Heart right ventricle (tissue), 16 donors: ENCODE results near the gene NCKAP5. TPM values are rescaled to one million over a fixed set of nuclear protein-coding genes. Genes with fewer than 3 reads are reported as not detected.

Experiments used
- ATAC-seq, 8 donors: fragments of 200-7000 bp; cut with Tn5 transposase; one replicate each; pipeline ENCODE4 v1.9.1; 2020; ENCODE audit warnings: mild to moderate bottlenecking in 8 of 8, moderate library complexity in 8 of 8, moderate number of reproducible peaks in 1 of 8
- DNase-seq, 2 donors: peaks; one replicate each; pipeline ENCODE4 v3.0.0-alpha.2; 2020
- H3K27ac ChIP-seq, 10 donors: fragments of 200-600 bp; sonication (generic) in 2 of 10; one replicate each; pipeline versions ENCODE4 v1.5.0 to v1.8.0; 2020 to 2022; ENCODE audit warnings: mild to moderate bottlenecking in 3 of 10
- H3K27me3 ChIP-seq, 7 donors: fragments of 200-600 bp; one replicate each; pipeline ENCODE4 v1.8.0; 2021 to 2022; ENCODE audit warnings: mild to moderate bottlenecking in 2 of 7
- H3K36me3 ChIP-seq, 9 donors: fragments of 200-600 bp; sonication (generic) in 1 of 9; one replicate each; pipeline versions ENCODE4 v1.5.0 to v1.8.0; 2020 to 2022; ENCODE audit warnings: mild to moderate bottlenecking in 2 of 9
- H3K4me1 ChIP-seq, 9 donors: fragments of 200-600 bp; sonication (generic) in 1 of 9; one replicate each; pipeline versions ENCODE4 v1.5.0 to v1.8.0; 2020 to 2022; ENCODE audit warnings: mild to moderate bottlenecking in 4 of 9
- H3K4me3 ChIP-seq, 10 donors: fragments of 200-600 bp; sonication (generic) in 2 of 10; one replicate each; pipeline versions ENCODE4 v1.5.0 to v1.8.0; 2020 to 2022; ENCODE audit warnings: mild to moderate bottlenecking in 7 of 10, moderate library complexity in 2 of 10
- H3K9me3 ChIP-seq, 11 donors: fragments of 200-600 bp in 10 of 11; sonication (generic) in 2 of 11; one replicate each; pipeline versions ENCODE4 v1.5.0 to v1.8.0; 2013 to 2022; ENCODE audit warnings: mild to moderate bottlenecking in 2 of 11, control low read depth in 1 of 11, moderate library complexity in 1 of 11
- WGBS, 2 donors: extraction: QIAGEN DNeasy Blood & Tissue Kit; methylation state at CpG; one replicate each; pipeline ENCODE4 v1.1.7; 2013; ENCODE audit warnings: inconsistent platforms in 1 of 2; 5-methylcytosine and 5-hydroxymethylcytosine counted together
- intact Hi-C, 10 donors: fragments of 100-400 bp; cut with DNase I; formaldehyde crosslinking; loops; one replicate each; pipeline versions ENCODE4 v1.11.1 to v1.14.2; 2022
- polyA plus RNA-seq, 2 donors: library from polyadenylated mRNA; stranded (reverse); fragments of 200-250 nt; gene quantifications; one replicate each; pipeline ENCODE4 v1.2.3, GENCODE V29; 2013
- total RNA-seq, 10 donors: library from RNA; stranded (reverse); fragmentation: NEBNext Ultra II Directional in 3 of 10; extraction: Animal tissue kit (Norgen Biotek cat#: 25700) in 3 of 10; gene quantifications; one replicate each; pipeline versions ENCODE4 v1.2.1 to v1.2.4, GENCODE V29; 2021 to 2023
- TF ChIP-seq, protein P1 (sequence below), 9 donors: fragments of 200-600 bp; sonication (generic) in 2 of 9; IDR thresholded peaks; one replicate each; pipeline versions ENCODE4 v1.5.0 to v1.8.0; 2021 to 2022; ENCODE audit warnings: antibody characterized with exemption in 9 of 9, mild to moderate bottlenecking in 5 of 9, moderate library complexity in 1 of 9
- donor health status: Arrhythmogenic right ventricular cardiomyopathy.
- donor health status: ischemic (EF 13 %, LVEDD 7.1; RV severe dilation, severe dysfunction).
- donor health status: healthy with polysubstance abuse.
- donor health status: DM: no; HTN: yes; CAD: no.
- donor health status: DM: no; HTN: no; CAD: no.
- donor health status: ischemic (EF 25% LVEDD 6.9; RV normal size, moderate dysfunction).
- donor health status: ischemic (EF 25% LVEDD 5.7; RV mildly dilated, moderate dysfunction).
- donor health status: healthy.
- donor health status: DM: yes; HTN: yes; CAD: no.
- donor health status: Ischemic cardiomyopathy.
- donor health status: ischemic (EF 35%, LVEDD 5.7; RV mildly dilated, moderate dysfunction).
- donor health status: nonischemic (EF 11% LVEDD 7.7; RV severe dilation, severe dysfunction).
- donor health status: DM: yes; HTN: yes; CAD: no.
- donor health status: PGD.
- donor health status: ischemic (EF 29% LVEDD 5.4; RV normal size, mild dysfunction).
- donor health status: nonischemic (EF 23%, LVEDD 6.1; RV moderate dilation, normal function).

Gene NCKAP5
- total and polyA plus RNA-seq, 12 donors: 0.57 to 11.7 (median 6.2) TPM

DNA sequence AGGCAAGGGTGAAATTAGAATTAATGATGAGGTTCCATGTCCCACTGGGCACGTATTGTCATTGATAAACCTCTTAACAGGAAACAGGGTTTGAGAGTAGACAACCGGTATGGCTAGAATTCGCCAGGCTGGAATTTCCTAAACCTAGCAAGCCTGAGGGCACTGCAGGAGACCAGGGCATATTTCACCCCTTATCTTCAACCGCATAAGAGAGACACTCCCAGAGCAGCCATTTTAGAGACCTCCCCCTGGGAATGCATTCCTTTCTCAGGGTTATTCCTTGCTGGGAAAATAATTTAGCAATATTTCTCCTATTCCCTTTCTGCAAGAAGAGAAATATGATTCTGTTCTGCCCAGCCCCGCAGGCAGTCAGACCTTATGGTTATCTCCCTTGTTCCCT is 563.6 kb downstream of the NCKAP5 start:
- intact Hi-C loops: no loop called here

DNA sequence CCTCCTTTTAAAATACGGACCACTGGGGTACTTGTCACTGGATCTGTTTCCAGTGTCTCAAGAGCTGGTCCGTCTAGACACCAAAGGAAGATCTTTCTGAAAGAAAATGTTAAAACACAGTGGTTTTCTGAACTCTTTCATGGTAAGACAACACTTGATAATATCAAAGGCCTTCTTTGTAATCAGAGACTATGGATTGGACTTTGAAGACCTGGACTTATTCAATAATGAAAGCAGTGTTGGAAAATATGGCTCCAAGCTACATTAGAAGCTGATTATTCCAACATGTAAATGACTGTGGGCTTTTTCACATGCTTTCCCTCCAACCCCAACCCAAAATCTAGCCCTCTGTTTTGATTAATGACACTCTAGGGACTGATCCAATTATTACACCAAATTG is 568.8 kb downstream of the NCKAP5 start:
- Histone ChIP-seq H3K4me1 (no peaks in the 10 kb centered on the region), H3K27me3 (no peaks in the 10 kb centered on the region), H3K9me3 (peaks cover 0 to 18% (median under 1%) of the 10 kb centered on the region in 11 donors), H3K4me3 (no peak overlapping the region), H3K27ac (no peak overlapping the region), H3K36me3 (no peaks in the 10 kb centered on the region)
- ATAC-seq (no peak), DNase-seq (no peak)
- intact Hi-C loops: no loop called here
- WGBS, 2 donors: 86 to 89% methylated on average over 2 of the region's 2 CpGs
- TF ChIP-seq, protein P1, sequence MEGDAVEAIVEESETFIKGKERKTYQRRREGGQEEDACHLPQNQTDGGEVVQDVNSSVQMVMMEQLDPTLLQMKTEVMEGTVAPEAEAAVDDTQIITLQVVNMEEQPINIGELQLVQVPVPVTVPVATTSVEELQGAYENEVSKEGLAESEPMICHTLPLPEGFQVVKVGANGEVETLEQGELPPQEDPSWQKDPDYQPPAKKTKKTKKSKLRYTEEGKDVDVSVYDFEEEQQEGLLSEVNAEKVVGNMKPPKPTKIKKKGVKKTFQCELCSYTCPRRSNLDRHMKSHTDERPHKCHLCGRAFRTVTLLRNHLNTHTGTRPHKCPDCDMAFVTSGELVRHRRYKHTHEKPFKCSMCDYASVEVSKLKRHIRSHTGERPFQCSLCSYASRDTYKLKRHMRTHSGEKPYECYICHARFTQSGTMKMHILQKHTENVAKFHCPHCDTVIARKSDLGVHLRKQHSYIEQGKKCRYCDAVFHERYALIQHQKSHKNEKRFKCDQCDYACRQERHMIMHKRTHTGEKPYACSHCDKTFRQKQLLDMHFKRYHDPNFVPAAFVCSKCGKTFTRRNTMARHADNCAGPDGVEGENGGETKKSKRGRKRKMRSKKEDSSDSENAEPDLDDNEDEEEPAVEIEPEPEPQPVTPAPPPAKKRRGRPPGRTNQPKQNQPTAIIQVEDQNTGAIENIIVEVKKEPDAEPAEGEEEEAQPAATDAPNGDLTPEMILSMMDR (IDR thresholded peaks at IDR 0.05): no peak

More for the DNA sequence above, 563.6 kb downstream of the NCKAP5 start:
- no peak for ATAC-seq
- 90 to 93% methylated on average over 5 of the region's 5 CpGs for WGBS, 2 donors
- H3K9me3 ChIP-seq: peaks cover 0 to 32% (median 4%) of the 10 kb centered on the region in 11 donors
- H3K36me3 ChIP-seq: no peaks in the 10 kb centered on the region
- no peaks in the 10 kb centered on the region for H3K27me3 ChIP-seq
- TF ChIP-seq, protein P1 (IDR thresholded peaks at IDR 0.05): no peak
- H3K4me3 ChIP-seq: no peak overlapping the region
- H3K4me1 ChIP-seq: no peaks in the 10 kb centered on the region
- no peak for DNase-seq
- H3K27ac ChIP-seq: no peak overlapping the region

DNA sequence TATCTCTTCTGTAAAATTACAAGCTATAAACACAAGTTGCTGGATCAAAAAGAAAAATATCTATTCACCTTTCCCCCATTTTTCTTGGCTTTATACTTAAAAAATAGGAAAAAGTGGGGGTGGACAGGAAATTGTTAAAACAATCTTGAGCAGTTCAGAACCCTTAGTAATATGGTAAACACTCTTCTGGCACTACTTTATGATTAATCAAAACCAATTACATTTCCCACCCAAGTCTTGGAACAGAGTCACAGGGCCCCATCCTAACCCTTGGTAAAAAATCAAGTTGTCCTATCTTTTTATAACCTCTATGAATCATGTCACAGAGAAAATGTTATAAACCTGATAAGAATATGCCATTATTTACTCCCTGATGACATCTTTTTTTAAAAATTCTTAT is 570.0 kb downstream of the NCKAP5 start:
- H3K27me3 ChIP-seq: no peaks in the 10 kb centered on the region
- H3K4me1 ChIP-seq: no peaks in the 10 kb centered on the region
- no peak overlapping the region for H3K27ac ChIP-seq
- H3K36me3 ChIP-seq: no peaks in the 10 kb centered on the region
- peaks cover 0 to 6% (median 0%) of the 10 kb centered on the region in 11 donors for H3K9me3 ChIP-seq
- no peak for DNase-seq
- TF ChIP-seq, protein P1 (IDR thresholded peaks at IDR 0.05): no peak
- no peak overlapping the region for H3K4me3 ChIP-seq
- ATAC-seq: no peak
- intact Hi-C loops: no loop called here

DNA sequence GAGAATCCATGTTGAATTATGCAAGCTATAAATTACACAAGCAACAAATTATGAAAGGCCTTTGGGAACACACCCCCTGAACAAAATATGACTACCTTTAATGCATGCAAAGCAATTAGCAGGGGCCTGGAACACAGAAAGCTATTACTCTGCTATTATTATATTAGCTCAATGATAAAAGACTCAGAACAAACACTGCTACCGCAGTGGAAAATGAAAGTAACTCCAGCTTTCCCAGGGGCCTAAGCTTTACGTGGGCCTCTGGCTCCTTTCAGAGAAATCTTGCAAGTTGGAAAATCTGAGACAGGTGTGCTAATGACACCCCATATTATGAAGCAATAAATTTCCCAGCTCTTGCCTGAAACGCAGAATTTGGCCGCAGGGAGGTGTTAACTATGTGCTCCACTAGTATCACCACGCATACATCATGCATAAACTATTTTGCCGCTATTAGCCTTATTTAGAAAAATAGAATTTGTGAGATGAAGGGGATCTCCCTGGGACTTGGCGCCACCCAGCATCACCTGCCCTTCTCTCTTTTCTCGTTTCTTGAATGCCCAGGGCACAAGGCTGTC is 576.7 kb downstream of the NCKAP5 start:
- Histone ChIP-seq H3K27ac (no peak overlapping the region), H3K27me3 (no peaks in the 10 kb centered on the region), H3K4me1 (no peaks in the 10 kb centered on the region), H3K36me3 (no peaks in the 10 kb centered on the region), H3K4me3 (no peak overlapping the region), H3K9me3 (peaks cover 0 to 7% (median 0%) of the 10 kb centered on the region in 11 donors)
- no peak for ATAC-seq
- WGBS, 2 donors: 79 to 84% methylated on average over 8 of the region's 8 CpGs
- no peak for DNase-seq
- TF ChIP-seq, protein P1 (IDR thresholded peaks at IDR 0.05): no peak
- intact Hi-C loops: no loop called here
